ENCODE measurements around the gene FRMD7. TPM values are rescaled to one million over a fixed set of nuclear protein-coding genes. Genes with fewer than 3 reads are reported as not detected.

Gene FRMD7, protein sequence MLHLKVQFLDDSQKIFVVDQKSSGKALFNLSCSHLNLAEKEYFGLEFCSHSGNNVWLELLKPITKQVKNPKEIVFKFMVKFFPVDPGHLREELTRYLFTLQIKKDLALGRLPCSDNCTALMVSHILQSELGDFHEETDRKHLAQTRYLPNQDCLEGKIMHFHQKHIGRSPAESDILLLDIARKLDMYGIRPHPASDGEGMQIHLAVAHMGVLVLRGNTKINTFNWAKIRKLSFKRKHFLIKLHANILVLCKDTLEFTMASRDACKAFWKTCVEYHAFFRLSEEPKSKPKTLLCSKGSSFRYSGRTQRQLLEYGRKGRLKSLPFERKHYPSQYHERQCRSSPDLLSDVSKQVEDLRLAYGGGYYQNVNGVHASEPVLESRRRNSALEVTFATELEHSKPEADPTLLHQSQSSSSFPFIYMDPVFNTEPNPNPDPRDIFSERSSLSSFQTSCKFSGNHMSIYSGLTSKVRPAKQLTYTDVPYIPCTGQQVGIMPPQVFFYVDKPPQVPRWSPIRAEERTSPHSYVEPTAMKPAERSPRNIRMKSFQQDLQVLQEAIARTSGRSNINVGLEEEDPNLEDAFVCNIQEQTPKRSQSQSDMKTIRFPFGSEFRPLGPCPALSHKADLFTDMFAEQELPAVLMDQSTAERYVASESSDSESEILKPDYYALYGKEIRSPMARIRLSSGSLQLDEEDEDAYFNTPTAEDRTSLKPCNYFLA
- polyA plus RNA-seq (2013, experiment 1 of 2): not detected
- polyA plus RNA-seq (2013, experiment 2 of 2): not detected

DNA sequence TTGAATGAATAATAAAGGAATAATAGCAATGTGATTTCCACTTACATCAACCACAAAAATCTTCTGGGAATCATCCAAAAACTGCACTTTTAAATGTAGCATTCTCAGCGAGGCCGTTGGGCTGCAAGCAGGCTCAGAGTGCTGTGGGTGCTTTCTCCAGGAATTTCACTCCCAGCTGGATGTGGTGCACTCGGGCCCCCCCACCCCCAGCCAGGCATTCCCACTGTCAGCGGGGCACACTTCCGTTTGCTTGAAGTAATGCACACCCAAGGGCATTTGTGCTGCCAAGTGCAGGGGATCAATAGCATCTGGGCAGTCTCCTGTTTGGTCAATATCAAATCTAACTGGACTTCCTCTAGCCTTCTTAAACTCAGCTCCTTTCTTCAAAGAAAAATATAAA lies at the start of gene FRMD7:
Gene FRMD7 (minus strand): TSS at position 278 of the 400 bp plus-strand sequence. CDS start 176 bp downstream, at position 102.
- H3K36me3 ChIP-seq (replicated peaks in 1 of 2; ENCODE audit: control insufficient read depth in 2 of 2, insufficient read depth in 2 of 2, low read length in 2 of 2): no peaks in the 10 kb centered on the region
- no peak within 1 kb of the TSS for H2AFZ ChIP-seq (ENCODE audit: low read length)
- H3K79me1 ChIP-seq (ENCODE audit: low read depth, low read length): no peaks in the 10 kb centered on the region
- H4K8ac ChIP-seq (ENCODE audit: low read depth, low read length): no peak within 1 kb of the TSS
- H3K27ac ChIP-seq (replicated peaks; ENCODE audit: low read length): no peak within 1 kb of the TSS
- no peak within 1 kb of the TSS for H2BK12ac ChIP-seq (ENCODE audit: low read length)
- H3K4me2 ChIP-seq (ENCODE audit: insufficient read depth, low read length, poor library complexity, severe bottlenecking): no peak within 1 kb of the TSS
- no peak within 1 kb of the TSS for H2BK5ac ChIP-seq (ENCODE audit: low read length)
- H3K23ac ChIP-seq (ENCODE audit: low read depth, low read length, poor library complexity): no peak within 1 kb of the TSS
- H3K4me3 ChIP-seq (ENCODE audit: low read length in 2 of 2): no peak within 1 kb of the TSS
- no peaks in the 10 kb centered on the region for H3K4me1 ChIP-seq (ENCODE audit: control insufficient read depth in 2 of 2, insufficient read depth in 1 of 2, low read depth in 1 of 2, low read length in 2 of 2)
- H3K27me3 ChIP-seq (ENCODE audit: control insufficient read depth in 3 of 3, insufficient read depth in 3 of 3, low read depth in 1 of 3, low read length in 3 of 3): peaks cover 0 to 38% (median 0%) of the 10 kb centered on the region in 3 experiments
- DNase-seq (ENCODE audit: low spot score): no peak
- H3K9ac ChIP-seq (ENCODE audit: low read depth, low read length, poor library complexity): no peak within 1 kb of the TSS
- no peaks in the 10 kb centered on the region for H3K9me3 ChIP-seq (replicated peaks in 1 of 2; ENCODE audit: control insufficient read depth in 2 of 2, insufficient read depth in 1 of 2, low read depth in 1 of 2, low read length in 2 of 2)
- H3K18ac ChIP-seq (ENCODE audit: low read length): no peak within 1 kb of the TSS
- H2AK5ac ChIP-seq (ENCODE audit: low read depth, low read length): no peak within 1 kb of the TSS
- no peak within 1 kb of the TSS for H2BK120ac ChIP-seq (ENCODE audit: low read depth, low read length)
- H2BK15ac ChIP-seq (ENCODE audit: low read length): no peak within 1 kb of the TSS
- no CpG with 5 or more reads among the region's 5 CpGs for WGBS, 2 donors (ENCODE audit: extremely low coverage in 2 of 2, insufficient read length in 2 of 2, insufficient replicate concordance in 1 of 2)
- H3K4ac ChIP-seq (ENCODE audit: low read length): no peak within 1 kb of the TSS
- no peak within 1 kb of the TSS for H4K91ac ChIP-seq (ENCODE audit: low read depth, low read length, poor library complexity)
- H3K14ac ChIP-seq (ENCODE audit: low read length): no peak within 1 kb of the TSS

DNA sequence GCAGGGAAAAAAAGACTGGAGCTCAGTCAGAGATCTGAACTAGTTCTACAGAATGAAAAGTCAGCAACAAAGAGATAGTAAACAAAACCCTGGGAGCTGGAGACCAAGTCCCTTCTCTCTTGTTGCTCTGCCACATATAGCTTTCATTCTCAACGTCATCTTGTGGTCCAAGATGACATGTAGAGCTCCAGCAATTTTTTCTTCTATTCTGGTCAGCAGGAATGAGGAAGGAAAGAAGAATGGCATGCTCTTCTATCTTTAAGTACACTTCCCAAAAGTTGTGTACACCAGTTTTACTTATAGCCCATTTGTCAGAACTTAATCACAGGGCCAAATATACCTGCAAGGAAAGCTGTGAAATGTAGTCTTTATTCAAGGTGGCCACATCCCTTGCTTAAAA lies 45.8 kb upstream of the FRMD7 start:
- no peak overlapping the region for H3K4ac ChIP-seq (ENCODE audit: low read length)
- H3K4me3 ChIP-seq (ENCODE audit: low read length in 2 of 2): no peak overlapping the region
- no peak overlapping the region for H3K14ac ChIP-seq (ENCODE audit: low read length)
- no peak overlapping the region for H3K23ac ChIP-seq (ENCODE audit: low read depth, low read length, poor library complexity)
- H2AK5ac ChIP-seq (ENCODE audit: low read depth, low read length): no peak overlapping the region
- no peak overlapping the region for H3K4me2 ChIP-seq (ENCODE audit: insufficient read depth, low read length, poor library complexity, severe bottlenecking)
- H3K4me1 ChIP-seq (ENCODE audit: control insufficient read depth in 2 of 2, insufficient read depth in 1 of 2, low read depth in 1 of 2, low read length in 2 of 2): no peaks in the 10 kb centered on the region
- no peak overlapping the region for H2BK12ac ChIP-seq (ENCODE audit: low read length)
- peaks cover 0 to 17% (median 0%) of the 10 kb centered on the region in 3 experiments for H3K27me3 ChIP-seq (ENCODE audit: control insufficient read depth in 3 of 3, insufficient read depth in 3 of 3, low read depth in 1 of 3, low read length in 3 of 3)
- H4K8ac ChIP-seq (ENCODE audit: low read depth, low read length): no peak overlapping the region
- no peak overlapping the region for H2BK120ac ChIP-seq (ENCODE audit: low read depth, low read length)
- H2BK5ac ChIP-seq (ENCODE audit: low read length): no peak overlapping the region
- no peak for DNase-seq (ENCODE audit: low spot score)
- H3K18ac ChIP-seq (ENCODE audit: low read length): no peak overlapping the region
- H3K36me3 ChIP-seq (replicated peaks in 1 of 2; ENCODE audit: control insufficient read depth in 2 of 2, insufficient read depth in 2 of 2, low read length in 2 of 2): no peaks in the 10 kb centered on the region
- no CpG with 5 or more reads among the region's 1 CpG for WGBS, 2 donors (ENCODE audit: extremely low coverage in 2 of 2, insufficient read length in 2 of 2, insufficient replicate concordance in 1 of 2)
- H3K27ac ChIP-seq (replicated peaks; ENCODE audit: low read length): no peak overlapping the region
- H3K9ac ChIP-seq (ENCODE audit: low read depth, low read length, poor library complexity): no peak overlapping the region
- no peak overlapping the region for H4K91ac ChIP-seq (ENCODE audit: low read depth, low read length, poor library complexity)
- H2AFZ ChIP-seq (ENCODE audit: low read length): no peak overlapping the region
- H3K9me3 ChIP-seq (replicated peaks in 1 of 2; ENCODE audit: control insufficient read depth in 2 of 2, insufficient read depth in 1 of 2, low read depth in 1 of 2, low read length in 2 of 2): no peaks in the 10 kb centered on the region
- no peak overlapping the region for H2BK15ac ChIP-seq (ENCODE audit: low read length)
- H3K79me1 ChIP-seq (ENCODE audit: low read depth, low read length): no peaks in the 10 kb centered on the region

DNA sequence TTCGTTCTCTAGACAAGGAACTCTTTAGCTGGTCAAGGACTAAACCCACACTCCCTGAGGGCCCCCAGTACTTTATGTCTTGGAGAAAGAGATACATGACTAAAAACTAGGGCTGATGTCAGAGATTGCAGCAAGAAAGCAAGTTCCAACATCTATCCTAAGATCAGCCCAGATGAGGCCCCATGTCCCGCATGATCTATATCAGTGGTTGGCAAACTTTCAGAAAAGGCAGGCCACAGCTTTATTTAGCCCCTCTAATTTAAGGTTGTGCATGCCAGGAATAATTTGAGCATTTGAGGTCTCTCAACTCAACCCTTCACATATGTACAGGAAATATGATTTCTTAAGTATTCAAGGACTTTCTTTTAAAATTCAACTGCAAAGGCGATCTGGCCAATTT lies 44.1 kb upstream of the FRMD7 start:
- H3K14ac ChIP-seq (ENCODE audit: low read length): no peak overlapping the region
- H3K79me1 ChIP-seq (ENCODE audit: low read depth, low read length): no peaks in the 10 kb centered on the region
- no peak overlapping the region for H2AFZ ChIP-seq (ENCODE audit: low read length)
- no peak overlapping the region for H3K9ac ChIP-seq (ENCODE audit: low read depth, low read length, poor library complexity)
- no peak overlapping the region for H2AK5ac ChIP-seq (ENCODE audit: low read depth, low read length)
- H2BK12ac ChIP-seq (ENCODE audit: low read length): no peak overlapping the region
- H3K4me2 ChIP-seq (ENCODE audit: insufficient read depth, low read length, poor library complexity, severe bottlenecking): no peak overlapping the region
- no peak for DNase-seq (ENCODE audit: low spot score)
- no CpG with 5 or more reads among the region's 3 CpGs for WGBS, 2 donors (ENCODE audit: extremely low coverage in 2 of 2, insufficient read length in 2 of 2, insufficient replicate concordance in 1 of 2)
- no peak overlapping the region for H3K27ac ChIP-seq (replicated peaks; ENCODE audit: low read length)
- no peak overlapping the region for H4K8ac ChIP-seq (ENCODE audit: low read depth, low read length)
- H3K4me3 ChIP-seq (ENCODE audit: low read length in 2 of 2): no peak overlapping the region
- no peak overlapping the region for H2BK120ac ChIP-seq (ENCODE audit: low read depth, low read length)
- H3K9me3 ChIP-seq (replicated peaks in 1 of 2; ENCODE audit: control insufficient read depth in 2 of 2, insufficient read depth in 1 of 2, low read depth in 1 of 2, low read length in 2 of 2): no peaks in the 10 kb centered on the region
- no peaks in the 10 kb centered on the region for H3K4me1 ChIP-seq (ENCODE audit: control insufficient read depth in 2 of 2, insufficient read depth in 1 of 2, low read depth in 1 of 2, low read length in 2 of 2)
- H3K4ac ChIP-seq (ENCODE audit: low read length): no peak overlapping the region
- H3K18ac ChIP-seq (ENCODE audit: low read length): no peak overlapping the region
- no peaks in the 10 kb centered on the region for H3K36me3 ChIP-seq (replicated peaks in 1 of 2; ENCODE audit: control insufficient read depth in 2 of 2, insufficient read depth in 2 of 2, low read length in 2 of 2)
- H2BK5ac ChIP-seq (ENCODE audit: low read length): no peak overlapping the region
- no peak overlapping the region for H4K91ac ChIP-seq (ENCODE audit: low read depth, low read length, poor library complexity)
- H3K23ac ChIP-seq (ENCODE audit: low read depth, low read length, poor library complexity): no peak overlapping the region
- H2BK15ac ChIP-seq (ENCODE audit: low read length): no peak overlapping the region
- H3K27me3 ChIP-seq (ENCODE audit: control insufficient read depth in 3 of 3, insufficient read depth in 3 of 3, low read depth in 1 of 3, low read length in 3 of 3): peaks cover 0 to 17% (median 0%) of the 10 kb centered on the region in 3 experiments

DNA sequence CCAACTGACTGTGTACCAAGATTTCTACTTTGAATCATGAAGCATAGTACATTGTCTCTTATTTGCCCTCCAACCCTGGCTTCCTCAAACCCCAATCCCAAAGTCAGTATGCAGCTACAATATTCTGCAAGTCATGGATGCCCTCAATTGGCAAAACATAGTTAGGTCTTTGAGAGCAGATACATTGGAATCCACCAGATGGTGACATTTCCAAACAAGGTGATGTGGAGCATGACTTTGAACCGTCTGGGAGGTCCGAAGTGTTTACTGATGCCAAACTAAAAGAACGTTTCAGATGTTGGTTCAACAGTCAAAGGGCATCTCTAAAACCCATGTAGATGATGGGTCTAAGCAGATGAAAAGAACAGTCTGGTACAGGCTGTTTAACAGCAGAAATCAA lies 43.7 kb upstream of the FRMD7 start:
- no peaks in the 10 kb centered on the region for H3K4me1 ChIP-seq (ENCODE audit: control insufficient read depth in 2 of 2, insufficient read depth in 1 of 2, low read depth in 1 of 2, low read length in 2 of 2)
- H3K4me2 ChIP-seq (ENCODE audit: insufficient read depth, low read length, poor library complexity, severe bottlenecking): no peak overlapping the region
- no peak overlapping the region for H2BK12ac ChIP-seq (ENCODE audit: low read length)
- H3K14ac ChIP-seq (ENCODE audit: low read length): no peak overlapping the region
- H3K23ac ChIP-seq (ENCODE audit: low read depth, low read length, poor library complexity): no peak overlapping the region
- H4K8ac ChIP-seq (ENCODE audit: low read depth, low read length): no peak overlapping the region
- H3K18ac ChIP-seq (ENCODE audit: low read length): no peak overlapping the region
- no peak overlapping the region for H3K27ac ChIP-seq (replicated peaks; ENCODE audit: low read length)
- no peak overlapping the region for H3K9ac ChIP-seq (ENCODE audit: low read depth, low read length, poor library complexity)
- H3K4ac ChIP-seq (ENCODE audit: low read length): no peak overlapping the region
- no peak overlapping the region for H4K91ac ChIP-seq (ENCODE audit: low read depth, low read length, poor library complexity)
- DNase-seq (ENCODE audit: low spot score): no peak
- no peak overlapping the region for H2AK5ac ChIP-seq (ENCODE audit: low read depth, low read length)
- H2BK120ac ChIP-seq (ENCODE audit: low read depth, low read length): no peak overlapping the region
- no peak overlapping the region for H3K4me3 ChIP-seq (ENCODE audit: low read length in 2 of 2)
- H2BK15ac ChIP-seq (ENCODE audit: low read length): no peak overlapping the region
- peaks cover 0 to 17% (median 0%) of the 10 kb centered on the region in 3 experiments for H3K27me3 ChIP-seq (ENCODE audit: control insufficient read depth in 3 of 3, insufficient read depth in 3 of 3, low read depth in 1 of 3, low read length in 3 of 3)
- H2BK5ac ChIP-seq (ENCODE audit: low read length): no peak overlapping the region
- H3K79me1 ChIP-seq (ENCODE audit: low read depth, low read length): no peaks in the 10 kb centered on the region
- no peaks in the 10 kb centered on the region for H3K36me3 ChIP-seq (replicated peaks in 1 of 2; ENCODE audit: control insufficient read depth in 2 of 2, insufficient read depth in 2 of 2, low read length in 2 of 2)
- WGBS, 2 donors (ENCODE audit: extremely low coverage in 2 of 2, insufficient read length in 2 of 2, insufficient replicate concordance in 1 of 2): no CpG with 5 or more reads among the region's 3 CpGs
- no peak overlapping the region for H2AFZ ChIP-seq (ENCODE audit: low read length)
- no peaks in the 10 kb centered on the region for H3K9me3 ChIP-seq (replicated peaks in 1 of 2; ENCODE audit: control insufficient read depth in 2 of 2, insufficient read depth in 1 of 2, low read depth in 1 of 2, low read length in 2 of 2)

Data from neuronal stem cell (in vitro differentiated cells).